ENCODE data around the gene HSDL2. TPM values are rescaled to one million over a fixed set of nuclear protein-coding genes. Genes with fewer than 3 reads are reported as not detected.
"Not testable (repeated sequence)": the region's sequence is repeated elsewhere in the genome, so short reads cannot be mapped to it uniquely, and the experiment has no call there.

Gene HSDL2
- total and polyA plus RNA-seq, 10 of the 15 experiments (the other 5 are each of a cell fraction or from before 2014, with no cell fraction given): 20.9 to 46.1 (median 27.0) TPM

GRCh38 chr9:112393146-112393545 lies 13.2 kb downstream of the HSDL2 start:
- H3K4me2 ChIP-seq (ENCODE audit: control insufficient read depth, insufficient read depth); H3K4me1 ChIP-seq (ENCODE audit: control insufficient read depth, insufficient read depth, low read length); BruUV-seq (replicated peaks); H2AFZ ChIP-seq (ENCODE audit: control insufficient read depth, low read depth, low read length); in situ Hi-C loops (cut with MboI); H3K9ac ChIP-seq (ENCODE audit: control insufficient read depth, insufficient read depth, low read length); FAIRE-seq; H3K36me3 ChIP-seq (ENCODE audit: control insufficient read depth in 2 of 2, insufficient read depth in 2 of 2, low read length in 1 of 2); intact Hi-C loops (cut with micrococcal nuclease; ENCODE audit: unreplicated experiment); CTCF ChIA-PET; SMC1A ChIA-PET (ENCODE audit: uncharacterized antibody, unreplicated experiment); DNase-seq (ENCODE audit: low read depth, low spot score); POLR2A ChIA-PET; H3K79me2 ChIP-seq (ENCODE audit: control insufficient read depth, insufficient read depth, low read length); H3K27ac ChIP-seq (ENCODE audit: control insufficient read depth, insufficient read depth); H3K27me3 ChIP-seq (replicated peaks in 1 of 2; ENCODE audit: control insufficient read depth in 2 of 2, insufficient read depth in 2 of 2, low read length in 1 of 2); H3K9me3 ChIP-seq (replicated peaks; ENCODE audit: control insufficient read depth, insufficient read depth, low read length); ATAC-seq; H4K20me1 ChIP-seq (ENCODE audit: control insufficient read depth, insufficient read depth); H3K4me3 ChIP-seq; RAD21 ChIA-PET (ENCODE audit: unreplicated experiment): not testable (repeated sequence)
- 82% methylated on average over 5 of the region's 5 CpGs for WGBS (ENCODE audit: insufficient coverage, insufficient replicate concordance, low lambda C conversion rate, missing lambda C conversion rate)

GRCh38 chr9:112396416-112396815 lies 16.5 kb downstream of the HSDL2 start:
- Histone ChIP-seq H3K4me2 (ENCODE audit: control insufficient read depth, insufficient read depth) (no peak overlapping the region), H4K20me1 (ENCODE audit: control insufficient read depth, insufficient read depth) (no peaks in the 10 kb centered on the region), H3K27ac (ENCODE audit: control insufficient read depth, insufficient read depth) (no peak overlapping the region), H3K9me3 (replicated peaks; ENCODE audit: control insufficient read depth, insufficient read depth, low read length) (no peaks in the 10 kb centered on the region; the same call in 1 of the 3 replicates), H3K79me2 (ENCODE audit: control insufficient read depth, insufficient read depth, low read length) (no peaks in the 10 kb centered on the region), H2AFZ (ENCODE audit: control insufficient read depth, low read depth, low read length) (no peak overlapping the region), H3K36me3 (ENCODE audit: control insufficient read depth in 2 of 2, insufficient read depth in 2 of 2, low read length in 1 of 2) (no peaks in the 10 kb centered on the region), H3K9ac (ENCODE audit: control insufficient read depth, insufficient read depth, low read length) (no peak overlapping the region), H3K4me1 (ENCODE audit: control insufficient read depth, insufficient read depth, low read length) (no peaks in the 10 kb centered on the region), H3K27me3 (replicated peaks in 1 of 2; ENCODE audit: control insufficient read depth in 2 of 2, insufficient read depth in 2 of 2, low read length in 1 of 2) (no peaks in the 10 kb centered on the region), H3K4me3 (no peak overlapping the region)
- ChIA-PET RAD21 (ENCODE audit: unreplicated experiment) (no interaction called here), SMC1A (ENCODE audit: uncharacterized antibody, unreplicated experiment) (no interaction called here), CTCF (interaction anchor here (0.9 to 1.1 kb wide), 2 partner anchors 17 to 636 kb away, joined by 3 read pairs; no protein-coding TSS in a partner anchor), POLR2A (no interaction called here)
- WGBS (ENCODE audit: insufficient coverage, insufficient replicate concordance, low lambda C conversion rate, missing lambda C conversion rate): 95% methylated on average over 6 of the region's 6 CpGs
- ATAC-seq: no peak
- intact Hi-C loops (cut with micrococcal nuclease; ENCODE audit: unreplicated experiment) (no loop called here), in situ Hi-C loops (cut with MboI) (no loop called here)
- no peak for FAIRE-seq
- no TSS peak for BruUV-seq (replicated peaks)
- no peak for DNase-seq (ENCODE audit: low read depth, low spot score)
- TF ChIP-seq USF1 (IDR thresholded peaks at IDR 0.05; ENCODE audit: borderline replicate concordance, extremely low read length, insufficient read depth, low read depth, low read length) (no peak), CHD1 (IDR thresholded peaks at IDR 0.05; ENCODE audit: low read depth, low read length) (no peak), FOXK2 (IDR thresholded peaks at IDR 0.05) (no peak), RUNX3 (IDR thresholded peaks at IDR 0.05; ENCODE audit: low read length) (no peak), IRF3 (IDR thresholded peaks at IDR 0.05) (no peak), CEBPB (IDR thresholded peaks at IDR 0.05; ENCODE audit: borderline replicate concordance in 1 of 2, low read depth in 2 of 2, low read length in 2 of 2) (no peak), RAD21 (IDR thresholded peaks at IDR 0.05; ENCODE audit: insufficient read depth, low read depth, low read length) (no peak), SREBF1 (IDR thresholded peaks at IDR 0.05; ENCODE audit: low read length) (no peak), RELA (IDR thresholded peaks at IDR 0.05; ENCODE audit: borderline replicate concordance, partially characterized antibody) (no peak), EED (IDR thresholded peaks at IDR 0.05; ENCODE audit: low read depth) (no peak), TBL1XR1 (IDR thresholded peaks at IDR 0.05; ENCODE audit: low read depth, low read length) (no peak), SMAD5 (IDR thresholded peaks at IDR 0.05; ENCODE audit: low read depth) (no peak), E2F4 (IDR thresholded peaks at IDR 0.05; ENCODE audit: low read depth, low read length) (no peak), POU2F2 (IDR thresholded peaks at IDR 0.05; ENCODE audit: borderline replicate concordance, low read depth, low read length) (no peak)
